ENCODE measurements around the gene PARP8. TPM values are rescaled to one million over a fixed set of nuclear protein-coding genes. Genes with fewer than 3 reads are reported as not detected.

The PARP8 gene
- total and polyA plus RNA-seq, 10 donors, result 14.8 to 137 (median 95.9) TPM

DNA sequence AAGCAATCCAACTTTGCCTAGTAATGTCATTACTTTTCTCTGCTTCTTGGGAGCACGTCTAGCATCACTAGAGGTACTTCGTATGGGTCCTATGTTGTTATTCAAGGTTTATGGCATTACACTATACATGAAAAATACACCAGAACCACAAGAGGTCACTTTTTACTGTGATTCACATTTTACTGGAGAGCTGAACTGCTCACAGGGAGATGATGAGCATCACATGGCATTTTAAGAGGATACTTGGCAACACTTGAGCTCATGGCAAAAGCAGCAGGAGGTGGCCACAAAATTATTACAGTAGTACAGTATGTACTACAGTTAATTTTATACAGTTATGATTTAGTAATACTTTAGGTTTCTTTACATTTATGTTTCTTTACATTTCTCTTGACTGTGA, 223.4 kb downstream of the PARP8 start:
- no peaks in the 10 kb centered on the region for H3K36me3 ChIP-seq
- no peak for DNase-seq
- H3K9me3 ChIP-seq, result no peaks in the 10 kb centered on the region
- intact Hi-C loops (cut with DNase I; ENCODE audit: low total_unique reads), result no loop called here
- H3K27ac ChIP-seq, result no peak overlapping the region
- H3K4me1 ChIP-seq, result no peaks in the 10 kb centered on the region
- WGBS, 5 donors, result 57 to 74% (median 65%) methylated on average over 2 of the region's 2 CpGs
- TF ChIP-seq POLR2A (IDR thresholded peaks at IDR 0.05), result no peak
- TF ChIP-seq, protein P1, sequence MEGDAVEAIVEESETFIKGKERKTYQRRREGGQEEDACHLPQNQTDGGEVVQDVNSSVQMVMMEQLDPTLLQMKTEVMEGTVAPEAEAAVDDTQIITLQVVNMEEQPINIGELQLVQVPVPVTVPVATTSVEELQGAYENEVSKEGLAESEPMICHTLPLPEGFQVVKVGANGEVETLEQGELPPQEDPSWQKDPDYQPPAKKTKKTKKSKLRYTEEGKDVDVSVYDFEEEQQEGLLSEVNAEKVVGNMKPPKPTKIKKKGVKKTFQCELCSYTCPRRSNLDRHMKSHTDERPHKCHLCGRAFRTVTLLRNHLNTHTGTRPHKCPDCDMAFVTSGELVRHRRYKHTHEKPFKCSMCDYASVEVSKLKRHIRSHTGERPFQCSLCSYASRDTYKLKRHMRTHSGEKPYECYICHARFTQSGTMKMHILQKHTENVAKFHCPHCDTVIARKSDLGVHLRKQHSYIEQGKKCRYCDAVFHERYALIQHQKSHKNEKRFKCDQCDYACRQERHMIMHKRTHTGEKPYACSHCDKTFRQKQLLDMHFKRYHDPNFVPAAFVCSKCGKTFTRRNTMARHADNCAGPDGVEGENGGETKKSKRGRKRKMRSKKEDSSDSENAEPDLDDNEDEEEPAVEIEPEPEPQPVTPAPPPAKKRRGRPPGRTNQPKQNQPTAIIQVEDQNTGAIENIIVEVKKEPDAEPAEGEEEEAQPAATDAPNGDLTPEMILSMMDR (IDR thresholded peaks at IDR 0.05 in 8 of 11, conservative IDR thresholded peaks at IDR 0.05 in 3 of 11), result no peak
- TF ChIP-seq POLR2AphosphoS5 (IDR thresholded peaks at IDR 0.05), result no peak
- no peak overlapping the region for H3K4me3 ChIP-seq
- H3K27me3 ChIP-seq (replicated peaks in 1 of 7), result no peaks in the 10 kb centered on the region

Other genes starting within 250 kb of the PARP8 start
- gene EMB, start 225.3 kb upstream of the PARP8 start, total RNA-seq, result 10 to 100 TPM; 56.2 to 99.9 (median 91.9) TPM
- 10 to 100 TPM; 24.7 to 32.1 (median 24.9) TPM for gene EMB, start 225.3 kb upstream of the PARP8 start, polyA plus RNA-seq

Data from spleen (tissue), 11 donors.